Measurements from ENCODE around the gene XBP1. TPM values are rescaled to one million over a fixed set of nuclear protein-coding genes. Genes with fewer than 3 reads are reported as not detected.

The XBP1 gene
- total and polyA plus RNA-seq, 12 donors: 31.2 to 393 (median 150) TPM

DNA sequence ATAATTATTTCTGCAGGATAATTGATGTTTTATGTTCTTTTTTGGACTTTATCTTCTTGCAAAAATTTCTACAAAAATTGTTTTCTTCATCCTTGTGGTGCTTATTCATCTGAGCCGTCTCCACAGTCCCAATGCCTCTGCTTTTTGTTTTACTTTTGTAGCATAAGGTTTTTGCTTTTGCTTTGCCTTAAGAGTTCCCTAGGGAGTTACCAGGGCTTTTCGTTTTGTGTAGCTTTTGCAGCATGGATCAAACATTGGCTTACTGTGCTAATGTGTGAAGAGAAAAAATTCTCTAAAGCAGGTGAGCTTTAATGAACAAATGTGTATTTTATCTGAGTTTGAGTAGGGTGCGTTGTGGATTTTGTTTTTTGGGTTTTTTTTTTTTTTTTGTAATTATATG is 11.8 kb downstream of the XBP1 start:
- H3K4me3 ChIP-seq: no peak overlapping the region
- no peaks in the 10 kb centered on the region for H3K4me1 ChIP-seq (replicated peaks in 1 of 2)
- 66 to 82% (median 74%) methylated on average over 3 of the region's 3 CpGs for WGBS, 4 donors
- no peak for DNase-seq
- H3K36me3 ChIP-seq (replicated peaks in 1 of 2): peaks cover 0 to 44% of the 10 kb centered on the region in 2 donors
- no peaks in the 10 kb centered on the region for H3K27me3 ChIP-seq
- no peaks in the 10 kb centered on the region for H3K9me3 ChIP-seq (replicated peaks in 1 of 3)
- TF ChIP-seq, protein P1, sequence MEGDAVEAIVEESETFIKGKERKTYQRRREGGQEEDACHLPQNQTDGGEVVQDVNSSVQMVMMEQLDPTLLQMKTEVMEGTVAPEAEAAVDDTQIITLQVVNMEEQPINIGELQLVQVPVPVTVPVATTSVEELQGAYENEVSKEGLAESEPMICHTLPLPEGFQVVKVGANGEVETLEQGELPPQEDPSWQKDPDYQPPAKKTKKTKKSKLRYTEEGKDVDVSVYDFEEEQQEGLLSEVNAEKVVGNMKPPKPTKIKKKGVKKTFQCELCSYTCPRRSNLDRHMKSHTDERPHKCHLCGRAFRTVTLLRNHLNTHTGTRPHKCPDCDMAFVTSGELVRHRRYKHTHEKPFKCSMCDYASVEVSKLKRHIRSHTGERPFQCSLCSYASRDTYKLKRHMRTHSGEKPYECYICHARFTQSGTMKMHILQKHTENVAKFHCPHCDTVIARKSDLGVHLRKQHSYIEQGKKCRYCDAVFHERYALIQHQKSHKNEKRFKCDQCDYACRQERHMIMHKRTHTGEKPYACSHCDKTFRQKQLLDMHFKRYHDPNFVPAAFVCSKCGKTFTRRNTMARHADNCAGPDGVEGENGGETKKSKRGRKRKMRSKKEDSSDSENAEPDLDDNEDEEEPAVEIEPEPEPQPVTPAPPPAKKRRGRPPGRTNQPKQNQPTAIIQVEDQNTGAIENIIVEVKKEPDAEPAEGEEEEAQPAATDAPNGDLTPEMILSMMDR (IDR thresholded peaks at IDR 0.05): no peak
- TF ChIP-seq POLR2A (IDR thresholded peaks at IDR 0.05): no peak
- intact Hi-C loops (cut with DNase I): no loop called here
- H3K27ac ChIP-seq: no peak overlapping the region

DNA sequence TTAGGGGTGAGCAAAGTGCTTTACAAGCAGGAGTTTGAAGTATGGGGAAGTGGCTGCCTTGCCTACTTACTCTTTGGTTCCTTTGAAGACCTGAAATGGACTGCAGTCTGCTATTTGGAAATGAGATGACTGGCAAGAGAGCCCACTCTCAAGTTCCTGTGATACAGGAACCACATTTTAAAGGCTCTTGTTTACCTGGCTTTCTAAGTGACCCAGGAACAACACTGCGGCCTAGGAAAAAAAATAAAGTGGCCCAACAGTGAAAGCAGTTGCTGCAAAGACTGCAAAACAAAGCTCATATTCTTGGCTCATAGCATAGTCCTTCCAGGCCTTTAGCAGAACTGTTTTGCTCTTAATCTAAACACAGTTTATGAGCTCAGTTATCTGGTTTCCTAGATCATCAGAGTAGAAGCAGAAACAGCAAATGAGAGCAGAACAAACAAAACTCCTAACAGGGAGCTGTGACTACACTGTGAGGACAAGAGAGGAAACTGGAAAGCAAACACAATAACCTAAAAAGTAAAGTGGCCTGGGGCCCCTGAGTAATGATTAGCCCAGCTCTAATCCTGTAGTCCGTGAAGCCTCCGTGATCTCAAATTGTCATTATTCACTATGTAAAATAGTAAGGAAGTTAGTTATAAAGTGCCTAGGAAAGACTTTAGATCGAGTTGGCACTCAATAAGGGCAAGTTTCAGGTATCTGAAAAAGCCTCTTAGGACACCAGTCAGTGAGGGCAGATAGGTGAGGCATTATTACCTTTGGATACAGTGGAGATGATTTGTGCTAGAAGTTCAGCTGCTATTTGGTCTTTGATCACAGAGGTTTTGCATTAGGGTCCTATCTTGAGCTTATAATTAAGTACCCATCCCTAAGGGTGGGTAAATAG is 16.3 kb downstream of the XBP1 start:
- WGBS, 4 donors: 88 to 92% (median 90%) methylated on average over 4 of the region's 4 CpGs
- H3K27ac ChIP-seq: no peak overlapping the region
- H3K27me3 ChIP-seq: no peaks in the 10 kb centered on the region
- no peak for DNase-seq
- H3K9me3 ChIP-seq (replicated peaks in 1 of 3): no peaks in the 10 kb centered on the region
- intact Hi-C loops (cut with DNase I): no loop called here
- H3K4me1 ChIP-seq (replicated peaks in 1 of 2): peaks cover 6 to 10% of the 10 kb centered on the region in 2 donors
- peaks cover 0 to 59% of the 10 kb centered on the region in 2 donors for H3K36me3 ChIP-seq (replicated peaks in 1 of 2)
- TF ChIP-seq POLR2A (IDR thresholded peaks at IDR 0.05): no peak
- TF ChIP-seq, protein P1 (IDR thresholded peaks at IDR 0.05): no peak
- no peak overlapping the region for H3K4me3 ChIP-seq

DNA sequence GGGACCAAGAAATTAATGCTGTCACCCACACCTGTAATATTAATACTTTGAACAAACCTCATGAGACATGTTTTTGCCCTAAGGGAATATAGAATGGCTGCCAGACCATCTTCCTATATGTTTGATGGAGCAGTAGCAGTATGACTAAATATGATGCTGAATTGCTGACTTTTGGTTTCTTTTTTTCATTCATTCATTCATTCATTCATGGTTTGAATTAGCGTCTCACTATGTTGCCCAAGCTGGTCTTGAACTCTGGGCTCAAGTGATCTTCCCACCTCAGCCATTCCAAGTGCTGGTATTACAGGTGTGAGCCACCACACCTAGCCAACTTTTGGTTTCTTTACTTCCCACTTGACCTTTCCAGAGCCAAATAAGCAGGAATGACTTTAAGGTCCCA is 20.1 kb downstream of the XBP1 start:
- Histone ChIP-seq H3K27ac (peak overlapping the region in 3 of 5 donors; percentile 3 to 54 (median 14)), H3K27me3 (no peaks in the 10 kb centered on the region), H3K36me3 (replicated peaks in 1 of 2) (peaks cover 0 to 56% of the 10 kb centered on the region in 2 donors), H3K9me3 (replicated peaks in 1 of 3) (no peaks in the 10 kb centered on the region), H3K4me1 (replicated peaks in 1 of 2) (peaks cover 6 to 26% of the 10 kb centered on the region in 2 donors), H3K4me3 (no peak overlapping the region)
- TF ChIP-seq, protein P1 (IDR thresholded peaks at IDR 0.05): no peak
- intact Hi-C loops (cut with DNase I): no loop called here
- 93 to 100% (median 100%) methylated on average over 1 of the region's 1 CpG for WGBS, 4 donors
- no peak for DNase-seq

DNA sequence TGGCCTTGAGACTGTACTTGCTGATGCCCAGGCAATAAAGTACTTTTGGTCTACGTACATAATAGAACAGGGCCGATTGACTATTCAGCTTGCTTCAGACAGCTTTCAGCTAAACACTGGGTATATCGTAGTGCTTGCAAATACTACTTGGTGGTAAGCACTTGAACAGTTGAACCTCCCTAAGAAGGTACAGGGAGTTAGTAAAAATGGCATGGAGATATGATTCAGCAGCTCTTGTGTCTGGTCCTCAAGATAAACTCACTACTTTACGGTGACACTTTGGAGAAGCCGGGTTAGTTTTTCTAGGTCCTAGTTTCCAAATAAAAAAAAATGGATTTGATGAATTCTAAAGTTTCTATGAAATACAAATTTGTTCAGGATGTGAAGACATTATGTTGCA is 20.5 kb downstream of the XBP1 start:
- no peak for DNase-seq
- Histone ChIP-seq H3K9me3 (replicated peaks in 1 of 3) (no peaks in the 10 kb centered on the region), H3K27me3 (no peaks in the 10 kb centered on the region), H3K4me3 (no peak overlapping the region), H3K27ac (peak overlapping the region; percentile 3 to 54 (median 14)), H3K36me3 (replicated peaks in 1 of 2) (peaks cover 0 to 56% of the 10 kb centered on the region in 2 donors), H3K4me1 (replicated peaks in 1 of 2) (peaks cover 6 to 30% of the 10 kb centered on the region in 2 donors)
- intact Hi-C loops (cut with DNase I): no loop called here
- 52 to 64% (median 59%) methylated on average over 5 of the region's 5 CpGs for WGBS, 4 donors
- TF ChIP-seq POLR2A (IDR thresholded peaks at IDR 0.05): no peak
- TF ChIP-seq, protein P1 (IDR thresholded peaks at IDR 0.05): no peak

All from adrenal gland (tissue), 12 donors.